Omental fat pad (tissue), 4 donors: ENCODE data around the gene SPRN. TPM values are rescaled to one million over a fixed set of nuclear protein-coding genes. Genes with fewer than 3 reads are reported as not detected.
A peak's percentile ranks its signal among the peaks of the same experiment; 100 is the strongest.

Source experiments
- ATAC-seq: fragments of 150-250 bp; one replicate; pipeline ENCODE4 v1.9.1; 2016; ENCODE audit warnings: mild to moderate bottlenecking, moderate library complexity; ENCODE audit not compliant: low FRiP score
- DNase-seq: peaks from one replicate; pipeline ENCODE4 v3.0.0-alpha.2; 2019; ENCODE audit warnings: low spot score
- CTCF ChIP-seq, 3 donors: fragments of 450-650 bp; IDR thresholded peaks; one replicate each; pipeline ENCODE4 v1.5.1; 2016 to 2017; ENCODE audit warnings: antibody characterized with exemption in 3 of 3, mild to moderate bottlenecking in 3 of 3, moderate library complexity in 2 of 3
- total RNA-seq, 4 donors: library from RNA; depleted of rRNA; stranded (reverse); fragments of >200 nt; gene quantifications; one replicate each; pipeline ENCODE4 v1.1.0, GENCODE V29; 2016

The SPRN gene
- total RNA-seq, 4 donors from 2014 or later, result not detected

GRCh38 chr10:133465950-133466474, 41.6 kb upstream of the SPRN start:
- DNase-seq (no peak), ATAC-seq (no peak)
- TF ChIP-seq CTCF (IDR thresholded peaks at IDR 0.05), result no peak

- ATAC-seq (no peak), DNase-seq (no peak)
- TF ChIP-seq CTCF (IDR thresholded peaks at IDR 0.05), result no peak
Measured at GRCh38 chr10:133465191-133465949, 40.9 kb upstream of the SPRN start.

GRCh38 chr10:133464582-133465031, 40.2 kb upstream of the SPRN start:
- ATAC-seq (no peak), DNase-seq (peak; percentile 12)
- no peak for TF ChIP-seq CTCF (IDR thresholded peaks at IDR 0.05)

- ATAC-seq (no peak), DNase-seq (no peak)
- TF ChIP-seq CTCF (IDR thresholded peaks at IDR 0.05), result no peak
Measured at GRCh38 chr10:133462512-133463305, 38.3 kb upstream of the SPRN start.

GRCh38 chr10:133461841-133462240, 37.4 kb upstream of the SPRN start:
- no peak for TF ChIP-seq CTCF (IDR thresholded peaks at IDR 0.05)
- ATAC-seq (no peak), DNase-seq (no peak)

- ATAC-seq (no peak), DNase-seq (no peak)
- no peak for TF ChIP-seq CTCF (IDR thresholded peaks at IDR 0.05)
Measured at GRCh38 chr10:133461027-133461426, 36.6 kb upstream of the SPRN start.
